Astrocyte (in vitro differentiated cells and primary cell): ENCODE data around the gene ORC6. TPM values are rescaled to one million over a fixed set of nuclear protein-coding genes. Genes with fewer than 3 reads are reported as not detected.

ENCODE experiments used
- DNase-seq: peaks from one replicate; pipeline ENCODE4 v3.0.0-alpha.2; 2010; ENCODE audit warnings: low read depth
- FAIRE-seq: peaks from 2 replicates; lab custom pipeline; 2011; peaks lifted over from hg19 to GRCh38; lab: Jason Lieb, UNC
- H2AFZ ChIP-seq: 2 replicates; pipeline ENCODE4 v1.6.0; 2012; ENCODE audit warnings: low read depth, low read length, inconsistent platforms
- H3K27ac ChIP-seq: 2 replicates; pipeline ENCODE4 v1.5.1; 2011; ENCODE audit warnings: low read depth, low read length, inconsistent platforms
- H3K27me3 ChIP-seq: 2 replicates; pipeline ENCODE4 v1.6.0; 2011; ENCODE audit warnings: low read length, inconsistent platforms; ENCODE audit not compliant: insufficient read depth
- H3K36me3 ChIP-seq: 2 replicates; pipeline ENCODE4 v1.5.1; 2011; ENCODE audit warnings: low read length, inconsistent platforms; ENCODE audit not compliant: insufficient read depth
- H3K4me1 ChIP-seq: 2 replicates; pipeline ENCODE4 v1.5.1; 2011; ENCODE audit warnings: low read length, inconsistent platforms; ENCODE audit not compliant: insufficient read depth
- H3K4me2 ChIP-seq: 2 replicates; pipeline ENCODE4 v1.6.0; 2012; ENCODE audit warnings: low read length, inconsistent platforms
- H3K4me3 ChIP-seq: 2 replicates; pipeline ENCODE4 v1.5.1; 2011; ENCODE audit warnings: low read depth, mild to moderate bottlenecking, low read length, inconsistent platforms; ENCODE audit not compliant: insufficient read depth
- H3K79me2 ChIP-seq: 2 replicates; pipeline ENCODE4 v1.6.0; 2012; ENCODE audit warnings: mild to moderate bottlenecking, low read length, inconsistent platforms; ENCODE audit not compliant: insufficient read depth
- H3K9ac ChIP-seq: 2 replicates; pipeline ENCODE4 v1.6.0; 2012; ENCODE audit warnings: mild to moderate bottlenecking, low read length, inconsistent platforms
- H3K9me3 ChIP-seq: 2 replicates; pipeline ENCODE4 v1.5.1; 2012; ENCODE audit warnings: low read depth, mild to moderate bottlenecking, low read length, inconsistent platforms; ENCODE audit not compliant: insufficient read depth
- H4K20me1 ChIP-seq: 2 replicates; pipeline ENCODE4 v1.6.0; 2012; ENCODE audit warnings: low read length, inconsistent platforms; ENCODE audit not compliant: insufficient read depth
- H3K27ac Mint-ChIP-seq: one replicate; pipeline ENCODE4 v1.8.0; 2021; ENCODE audit warnings: mild to moderate bottlenecking, mixed read lengths; ENCODE audit not compliant: unreplicated experiment
- H3K27me3 Mint-ChIP-seq: one replicate; pipeline ENCODE4 v1.8.0; 2021; ENCODE audit warnings: low read depth, mixed read lengths; ENCODE audit not compliant: unreplicated experiment
- H3K36me3 Mint-ChIP-seq: one replicate; pipeline ENCODE4 v1.8.0; 2021; ENCODE audit warnings: low read depth, mixed read lengths; ENCODE audit not compliant: unreplicated experiment
- H3K4me1 Mint-ChIP-seq: one replicate; pipeline ENCODE4 v1.8.0; 2021; ENCODE audit warnings: low read depth, mixed read lengths; ENCODE audit not compliant: unreplicated experiment
- H3K4me3 Mint-ChIP-seq: one replicate; pipeline ENCODE4 v1.8.0; 2021; ENCODE audit warnings: mild to moderate bottlenecking, moderate library complexity, mixed read lengths; ENCODE audit not compliant: unreplicated experiment
- H3K9me3 Mint-ChIP-seq: one replicate; pipeline ENCODE4 v1.8.0; 2021; ENCODE audit warnings: mild to moderate bottlenecking, mixed read lengths; ENCODE audit not compliant: unreplicated experiment
- CTCF ChIP-seq: IDR thresholded peaks from 2 replicates; pipeline ENCODE4 v1.5.1; 2011; ENCODE audit warnings: low read depth, mild to moderate bottlenecking, inconsistent platforms, low read length, moderate library complexity; ENCODE audit not compliant: insufficient read depth
- EZH2 ChIP-seq: IDR thresholded peaks from 2 replicates; pipeline ENCODE4 v1.6.1; 2012; ENCODE audit warnings: mild to moderate bottlenecking, low read length, inconsistent platforms; ENCODE audit not compliant: insufficient read depth
- total RNA-seq: library from RNA; stranded (reverse); gene quantifications from 2 replicates; pipeline ENCODE4 v1.2.1, GENCODE V29; 2021

The ORC6 gene
- total RNA-seq, 1 donor from 2014 or later = 16.9 TPM

- no peak overlapping the region for H3K27ac ChIP-seq
- no peaks in the 10 kb centered on the region for H3K27me3 ChIP-seq
- H3K36me3 Mint-ChIP-seq = peaks cover 3% of the 10 kb centered on the region
- H3K4me3 Mint-ChIP-seq = no peak overlapping the region
- TF ChIP-seq EZH2 (no peak), CTCF (no peak)
- H4K20me1 ChIP-seq = no peaks in the 10 kb centered on the region
- H3K4me2 ChIP-seq = no peak overlapping the region
- H3K9me3 ChIP-seq = no peaks in the 10 kb centered on the region
- peaks cover 4% of the 10 kb centered on the region for H3K9me3 Mint-ChIP-seq
- H3K4me1 ChIP-seq = no peaks in the 10 kb centered on the region
- H3K9ac ChIP-seq = no peak overlapping the region
- no peak overlapping the region for H2AFZ ChIP-seq
- H3K4me3 ChIP-seq = no peak overlapping the region
- DNase-seq = no peak
- H3K79me2 ChIP-seq = no peaks in the 10 kb centered on the region
- H3K36me3 ChIP-seq = no peaks in the 10 kb centered on the region
- H3K27me3 Mint-ChIP-seq = peaks cover 5% of the 10 kb centered on the region
- FAIRE-seq = no peak
- no peak overlapping the region for H3K27ac Mint-ChIP-seq
- no peaks in the 10 kb centered on the region for H3K4me1 Mint-ChIP-seq
These were observed 28.2 kb downstream of the ORC6 start for GRCh38 chr16:46717692-46718091.

- Histone ChIP-seq H3K27me3 (no peaks in the 10 kb centered on the region), H4K20me1 (no peaks in the 10 kb centered on the region), H3K9me3 (no peaks in the 10 kb centered on the region), H3K4me1 (no peaks in the 10 kb centered on the region), H3K36me3 (no peaks in the 10 kb centered on the region), H3K27ac (no peak overlapping the region), H2AFZ (no peak overlapping the region), H3K4me2 (no peak overlapping the region), H3K4me3 (no peak overlapping the region), H3K79me2 (no peaks in the 10 kb centered on the region), H3K9ac (no peak overlapping the region)
- Mint-ChIP-seq H3K27ac (no peak overlapping the region), H3K27me3 (peaks cover 5% of the 10 kb centered on the region), H3K36me3 (peaks cover 3% of the 10 kb centered on the region), H3K4me3 (no peak overlapping the region), H3K4me1 (no peaks in the 10 kb centered on the region), H3K9me3 (peaks cover 7% of the 10 kb centered on the region)
- DNase-seq (no peak), FAIRE-seq (no peak)
- TF ChIP-seq CTCF (no peak), EZH2 (no peak)
These were observed 28.8 kb downstream of the ORC6 start for GRCh38 chr16:46718214-46718613.

GRCh38 chr16:46719528-46719927 is 30.1 kb downstream of the ORC6 start:
- Mint-ChIP-seq H3K36me3 (peaks cover 3% of the 10 kb centered on the region), H3K4me1 (no peaks in the 10 kb centered on the region), H3K27me3 (peaks cover 5% of the 10 kb centered on the region), H3K27ac (no peak overlapping the region), H3K9me3 (peaks cover 7% of the 10 kb centered on the region), H3K4me3 (no peak overlapping the region)
- TF ChIP-seq CTCF (no peak), EZH2 (no peak)
- Histone ChIP-seq H3K79me2 (no peaks in the 10 kb centered on the region), H3K4me3 (no peak overlapping the region), H3K9ac (no peak overlapping the region), H3K9me3 (no peaks in the 10 kb centered on the region), H3K4me1 (no peaks in the 10 kb centered on the region), H3K27me3 (no peaks in the 10 kb centered on the region), H2AFZ (no peak overlapping the region), H4K20me1 (no peaks in the 10 kb centered on the region), H3K36me3 (no peaks in the 10 kb centered on the region), H3K4me2 (no peak overlapping the region), H3K27ac (no peak overlapping the region)
- no peak for DNase-seq
- no peak for FAIRE-seq
